Embryonic facial prominence (tissue), 1 donor: ENCODE measurements around the gene FILIP1.
A peak's percentile ranks its signal among the peaks of the same experiment; 100 is the strongest.

Experiments used
- DNase-seq: peaks from one replicate; pipeline ENCODE4 v3.0.0-alpha.2; 2016; ENCODE audit errors: extremely low spot score

The FILIP1 gene

DNA sequence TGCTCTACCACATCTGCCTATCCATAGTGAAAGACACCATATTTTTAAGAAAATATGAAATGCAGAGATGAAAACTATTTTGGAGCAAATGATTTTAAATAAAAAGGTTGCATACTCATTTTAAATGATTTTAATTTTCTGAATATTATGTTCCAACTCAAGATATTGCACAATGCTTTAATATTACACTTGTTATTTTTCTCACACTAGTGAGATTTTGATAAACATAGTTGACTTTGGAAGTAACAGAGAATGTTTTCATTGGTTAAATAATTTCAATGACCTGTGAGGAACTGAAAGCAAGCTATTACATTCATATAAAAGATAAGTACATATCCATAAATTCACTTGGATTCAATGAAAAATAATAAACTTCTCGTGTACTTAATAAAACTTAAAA, 201.9 kb downstream of the FILIP1 start:
- DNase-seq: no peak

GRCh38 chr6:75291331-75291730, 202.3 kb downstream of the FILIP1 start:
- DNase-seq: no peak

GRCh38 chr6:75290136-75290945, 203.3 kb downstream of the FILIP1 start:
- DNase-seq: no peak

DNA sequence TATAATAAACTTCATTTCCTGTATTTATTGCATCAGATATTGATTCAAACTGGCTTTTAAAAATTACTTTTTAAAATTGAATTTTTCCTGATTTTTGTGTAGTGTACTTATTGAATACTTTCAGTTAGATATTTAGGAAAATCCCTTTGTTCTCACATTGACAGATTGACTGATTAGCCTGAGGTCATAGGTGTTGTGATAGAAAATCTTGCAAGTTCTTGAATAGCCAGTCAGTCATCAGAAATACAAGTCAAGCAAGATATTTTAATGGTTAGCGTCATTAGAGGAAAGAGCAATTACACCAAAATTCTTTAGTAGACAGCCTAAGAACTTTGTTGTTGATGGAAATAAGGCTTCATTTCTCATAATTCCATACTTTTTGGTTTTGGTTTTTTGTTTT, 205.6 kb downstream of the FILIP1 start:
- no peak for DNase-seq

- no peak for DNase-seq
Observed at GRCh38 chr6:75287424-75287823, 206.2 kb downstream of the FILIP1 start.

- no peak for DNase-seq
Observed at GRCh38 chr6:75286955-75287354, 206.6 kb downstream of the FILIP1 start.

GRCh38 chr6:75285283-75285639, 208.3 kb downstream of the FILIP1 start:
- DNase-seq: no peak

- peak; percentile 99 for DNase-seq
Observed at GRCh38 chr6:75284632-75285282, 208.8 kb downstream of the FILIP1 start, which contains the start of gene TMEM30A. Gene TMEM30A (minus strand): TSS chr6:75284792. CDS start chr6:75284638, 154 bp downstream.

DNA sequence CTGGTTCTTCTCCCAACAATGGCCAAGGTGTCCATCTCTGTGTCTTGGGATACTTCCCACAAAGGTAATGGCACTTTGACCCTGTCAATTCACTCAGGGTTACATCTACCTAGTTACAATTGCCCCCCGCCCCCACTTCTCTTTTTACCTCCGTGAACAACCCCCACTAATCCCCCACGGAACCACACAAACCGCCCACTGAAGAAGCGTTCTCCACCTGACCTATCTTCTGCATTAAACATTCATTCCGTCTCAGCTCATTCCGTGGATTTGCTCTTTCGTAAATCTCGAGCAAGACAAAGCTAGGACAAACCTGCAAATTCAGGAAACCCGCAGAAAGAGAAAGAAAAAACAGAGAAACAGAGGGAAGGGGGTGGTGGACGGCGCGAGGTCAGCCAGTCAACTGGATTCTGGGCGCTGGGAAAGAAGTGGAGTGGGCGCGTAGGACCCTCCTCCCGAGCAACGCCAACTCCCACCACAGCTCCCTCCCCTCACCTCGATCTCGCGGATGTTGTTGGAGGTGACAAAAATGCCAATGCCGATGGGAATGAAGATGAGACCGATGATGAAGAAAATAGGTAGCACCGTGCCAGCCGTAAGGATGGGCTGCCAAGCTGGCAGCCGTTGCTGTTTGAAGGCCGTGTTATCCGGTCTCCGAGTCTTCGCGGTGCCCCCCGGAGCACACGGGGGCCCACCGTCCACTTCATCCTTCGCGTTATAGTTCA, 209.5 kb downstream of the FILIP1 start:
- DNase-seq: no peak

GRCh38 chr6:75282706-75283105, 210.9 kb downstream of the FILIP1 start:
- no peak for DNase-seq

- no peak for DNase-seq
Observed at GRCh38 chr6:75281653-75282052, 211.9 kb downstream of the FILIP1 start.

GRCh38 chr6:75280131-75280855, 213.3 kb downstream of the FILIP1 start:
- DNase-seq: no peak

GRCh38 chr6:75279418-75279817, 214.2 kb downstream of the FILIP1 start:
- no peak for DNase-seq

GRCh38 chr6:75278474-75279077, 215.0 kb downstream of the FILIP1 start:
- no peak for DNase-seq

- no peak for DNase-seq
Observed at GRCh38 chr6:75275067-75275466, 218.5 kb downstream of the FILIP1 start.

GRCh38 chr6:75273009-75273408, 220.6 kb downstream of the FILIP1 start:
- no peak for DNase-seq

- DNase-seq: no peak
Observed at GRCh38 chr6:75272145-75272840, 221.3 kb downstream of the FILIP1 start.

DNA sequence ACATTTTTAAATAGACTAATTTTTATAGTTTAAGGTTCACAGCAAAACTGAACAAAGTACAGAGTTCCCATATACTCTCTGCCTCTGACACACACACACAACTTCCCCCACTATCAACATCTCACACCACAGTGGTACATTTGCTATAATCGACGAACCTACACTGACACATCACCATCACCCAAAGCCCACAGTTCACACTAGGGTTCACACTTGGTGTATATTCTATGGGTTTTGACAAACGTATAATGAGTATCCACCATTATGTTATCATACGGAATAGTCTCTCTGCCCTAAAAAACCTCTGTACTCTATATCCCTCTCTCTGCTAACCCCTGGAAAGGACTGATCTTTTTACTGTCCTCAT, 224.6 kb downstream of the FILIP1 start:
- no peak for DNase-seq

- DNase-seq: no peak
Observed at GRCh38 chr6:75268121-75268987, 225.2 kb downstream of the FILIP1 start.

DNA sequence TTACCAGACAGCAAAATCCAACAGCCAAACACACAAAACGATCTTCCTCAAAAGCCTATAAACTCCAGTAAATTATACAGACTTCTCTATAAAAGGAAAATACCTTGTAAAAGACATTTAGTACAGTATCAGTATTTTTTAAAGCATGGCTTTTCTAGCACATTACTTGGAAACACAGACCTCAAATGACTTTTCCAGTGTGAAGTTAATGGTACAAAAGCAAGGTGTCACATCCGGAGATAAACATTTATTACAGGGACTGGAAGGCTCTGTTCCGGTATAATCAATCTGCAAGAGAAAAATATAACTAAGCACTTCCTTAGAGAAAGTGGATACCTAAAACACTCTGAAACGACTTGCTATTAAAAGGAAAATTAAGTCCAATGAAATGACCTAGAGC, 226.1 kb downstream of the FILIP1 start:
- DNase-seq: no peak
